HAP-1 (cell line): ENCODE data around the gene EFCC1.
"Not testable (repeated sequence)": the region's sequence is repeated elsewhere in the genome, so short reads cannot be mapped to it uniquely, and the experiment has no call there.

ENCODE experiments used
- DNase-seq, 2 experiments: peaks; one replicate each; pipeline ENCODE4 v3.0.0-alpha.2; 2016 to 2020; ENCODE audit warnings: low spot score in 2 of 2
- H3K27me3 ChIP-seq: fragments of 250-450 bp; sonication (Bioruptor Pico); 2 replicates; pipeline ENCODE4 v1.5.1; 2020; ENCODE audit warnings: low read depth, mild to moderate bottlenecking, moderate library complexity
- H3K36me3 ChIP-seq: fragments of 250-450 bp; sonication (Bioruptor Pico); replicated peaks from 2 replicates; pipeline ENCODE4 v1.5.1; 2020; ENCODE audit warnings: mild to moderate bottlenecking
- H3K4me1 ChIP-seq: fragments of 250-450 bp; sonication (Bioruptor Pico); 2 replicates; pipeline ENCODE4 v1.5.1; 2020; ENCODE audit warnings: mild to moderate bottlenecking
- H3K4me3 ChIP-seq: fragments of 250-450 bp; sonication (Bioruptor Pico); 2 replicates; pipeline ENCODE4 v1.5.1; 2020; ENCODE audit warnings: mild to moderate bottlenecking, moderate library complexity
- H3K9me3 ChIP-seq: fragments of 250-450 bp; sonication (Bioruptor Pico); 2 replicates; pipeline ENCODE4 v1.5.1; 2020; ENCODE audit warnings: mild to moderate bottlenecking, moderate library complexity
- in situ Hi-C: fragments of 300-500 bp; cut with MboI; formaldehyde crosslinking; loops from 3 replicates; pipeline ENCODE4 v1.14.3; 2020; ENCODE audit warnings: low sequenced_read_pairs, inconsistent platforms, mixed read lengths

EFCC1 gene

DNA sequence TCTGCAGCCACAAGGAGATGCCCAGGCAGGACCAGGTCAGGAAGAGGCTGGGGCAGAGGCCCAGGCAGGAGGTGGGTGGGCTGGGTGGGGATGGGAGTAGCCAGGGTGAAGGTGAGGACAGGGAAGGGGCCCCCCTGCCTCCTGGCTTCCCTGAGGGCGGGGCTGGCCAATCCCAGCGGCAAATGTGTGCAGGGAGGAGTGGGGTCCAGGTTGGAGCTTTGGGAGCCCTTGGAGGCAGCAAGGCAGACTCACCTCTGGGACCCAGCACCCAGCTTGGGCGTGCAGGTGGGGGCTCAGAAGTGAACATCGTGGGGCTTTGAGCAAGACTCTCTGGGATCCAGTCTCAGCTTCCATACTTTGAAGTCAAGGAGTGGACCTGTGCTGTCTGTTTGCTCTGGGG, 84.7 kb downstream of the EFCC1 start:
- Histone ChIP-seq H3K9me3 (no peaks in the 10 kb centered on the region), H3K27me3 (no peaks in the 10 kb centered on the region), H3K36me3 (no peaks in the 10 kb centered on the region), H3K4me1 (no peaks in the 10 kb centered on the region), H3K4me3 (no peak overlapping the region)
- in situ Hi-C loops = no loop called here
- DNase-seq = no peak

DNA sequence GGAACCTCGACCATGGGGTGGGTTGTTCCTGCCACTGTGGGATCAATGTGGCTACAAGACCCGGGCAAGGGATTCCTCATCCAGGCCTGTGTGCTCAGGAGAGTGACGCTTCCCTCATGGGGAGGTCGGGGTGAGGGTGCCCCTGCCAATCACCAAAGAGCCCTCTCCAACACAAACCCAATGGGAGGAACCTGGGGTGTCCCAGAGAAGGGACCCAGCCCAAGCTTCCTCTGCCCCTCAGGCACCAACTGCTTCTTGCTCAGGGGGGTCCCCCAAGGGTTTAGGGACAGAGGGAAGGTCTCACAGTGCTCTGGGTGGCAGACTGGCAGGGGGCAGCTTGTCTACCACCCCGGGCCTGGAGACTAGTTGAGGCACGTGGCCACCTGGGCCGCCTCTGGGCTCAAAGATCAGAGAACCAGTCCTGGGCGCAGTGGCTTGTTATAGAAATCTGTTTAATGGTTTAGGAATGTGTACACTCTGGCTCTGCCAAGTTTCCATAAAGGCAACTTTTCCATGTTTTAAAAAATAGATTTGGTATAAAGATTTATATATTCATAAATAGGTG, 86.1 kb downstream of the EFCC1 start:
- H3K4me1 ChIP-seq = no peaks in the 10 kb centered on the region
- H3K27me3 ChIP-seq = no peaks in the 10 kb centered on the region
- H3K36me3 ChIP-seq = no peaks in the 10 kb centered on the region
- DNase-seq = no peak
- H3K9me3 ChIP-seq = no peaks in the 10 kb centered on the region
- H3K4me3 ChIP-seq = no peak overlapping the region
- in situ Hi-C loops = no loop called here

GRCh38 chr3:129087904-129088303, 86.8 kb downstream of the EFCC1 start:
- H3K4me3 ChIP-seq, H3K36me3 ChIP-seq, H3K27me3 ChIP-seq, H3K9me3 ChIP-seq, in situ Hi-C loops, H3K4me1 ChIP-seq: not testable (repeated sequence)
- DNase-seq = peak in 1 of 2 experiments; percentile 56

DNA sequence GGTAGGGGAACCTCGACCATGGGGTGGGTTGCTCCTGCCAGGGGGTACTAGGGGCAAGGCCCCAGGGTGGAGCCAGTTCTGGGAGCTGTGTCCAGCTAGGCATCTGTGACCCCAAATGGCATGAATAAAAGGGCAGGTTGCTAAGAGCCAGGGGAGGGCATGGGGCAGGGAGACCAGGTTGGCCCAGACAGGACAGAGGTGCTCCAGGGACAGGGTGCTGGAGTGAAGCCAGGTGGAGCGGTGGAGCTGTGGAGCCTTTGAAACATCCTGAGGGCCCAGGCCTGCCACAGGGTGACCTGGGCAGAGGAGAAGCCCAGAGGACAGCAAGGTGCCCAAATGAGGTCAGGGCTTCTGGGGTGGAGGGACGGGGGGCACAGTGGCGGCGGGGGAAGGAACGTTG, 87.2 kb downstream of the EFCC1 start:
- in situ Hi-C loops, H3K9me3 ChIP-seq, H3K4me1 ChIP-seq, DNase-seq, H3K4me3 ChIP-seq, H3K36me3 ChIP-seq, H3K27me3 ChIP-seq: not testable (repeated sequence)
